NCI-H146 (cell line): ENCODE measurements around the gene FLYWCH2.
A peak's percentile ranks its signal among the peaks of the same experiment; 100 is the strongest.
"Not testable (repeated sequence)": the region's sequence is repeated elsewhere in the genome, so short reads cannot be mapped to it uniquely, and the experiment has no call there.

Source experiments
- DNase-seq: peaks from one replicate; lab custom pipeline; 2025; lab: John Stamatoyannopoulos, UW

Gene FLYWCH2

DNA sequence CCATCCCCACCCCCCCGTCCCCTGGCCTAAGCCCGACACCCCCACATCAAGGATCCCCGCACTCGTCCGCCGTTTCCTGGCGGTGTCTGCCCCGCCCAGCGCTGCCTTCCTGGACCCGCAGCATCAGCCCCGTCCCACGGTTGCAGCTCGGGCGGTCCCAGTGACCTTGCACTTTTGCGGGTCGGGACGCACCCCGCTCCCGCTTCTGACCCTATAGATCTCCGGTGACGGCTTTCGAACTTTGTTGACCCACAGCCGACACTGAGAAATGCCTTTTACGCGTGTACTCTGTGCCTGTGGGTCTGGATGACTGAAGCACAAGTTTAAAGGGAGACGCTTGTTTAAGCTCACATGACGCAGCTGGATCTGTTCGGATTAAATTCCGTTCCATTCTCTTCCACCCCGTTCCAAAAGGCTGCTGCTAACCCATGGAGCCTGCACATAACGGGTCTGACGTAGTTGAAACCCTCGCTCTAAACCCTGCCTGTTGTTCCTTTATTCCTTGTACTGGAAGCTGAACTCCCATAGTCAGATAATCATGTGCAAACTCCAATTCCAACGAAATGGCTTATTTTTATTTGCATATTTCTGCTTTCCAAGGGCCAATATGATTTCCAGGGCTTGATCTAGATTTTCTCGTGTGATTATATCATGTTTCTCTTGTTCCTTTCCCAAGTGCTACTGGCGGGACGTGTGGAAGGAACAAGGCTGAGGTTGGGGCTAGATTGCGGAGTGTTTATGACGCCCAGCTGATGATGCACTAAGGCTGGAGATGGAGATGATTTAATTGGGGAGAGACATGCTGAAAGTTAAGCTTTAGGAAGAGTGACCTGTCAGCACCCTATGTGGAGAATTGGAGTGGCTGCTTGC lies 29.6 kb downstream of the FLYWCH2 start:
- DNase-seq, result peak; percentile 45

DNA sequence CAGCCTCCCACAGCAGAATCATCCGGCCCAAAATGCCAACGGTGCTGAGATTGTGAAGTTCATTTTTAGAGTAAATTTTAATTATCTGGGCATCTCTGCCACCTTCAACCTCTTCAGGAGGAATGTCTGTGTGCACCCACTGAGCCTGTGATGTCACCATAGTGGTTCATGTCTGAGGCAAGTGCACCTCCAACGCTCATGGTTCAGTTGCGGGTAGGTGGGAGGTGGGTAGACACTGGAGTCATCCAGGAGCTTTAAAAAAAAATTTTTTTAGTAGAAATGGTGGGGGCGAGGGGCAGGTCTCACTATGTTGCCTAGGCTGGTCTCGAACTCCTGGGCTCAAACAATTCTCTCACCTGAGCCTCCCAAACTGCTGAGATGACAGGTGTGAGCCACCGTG lies 30.6 kb downstream of the FLYWCH2 start:
- DNase-seq, result no peak

DNA sequence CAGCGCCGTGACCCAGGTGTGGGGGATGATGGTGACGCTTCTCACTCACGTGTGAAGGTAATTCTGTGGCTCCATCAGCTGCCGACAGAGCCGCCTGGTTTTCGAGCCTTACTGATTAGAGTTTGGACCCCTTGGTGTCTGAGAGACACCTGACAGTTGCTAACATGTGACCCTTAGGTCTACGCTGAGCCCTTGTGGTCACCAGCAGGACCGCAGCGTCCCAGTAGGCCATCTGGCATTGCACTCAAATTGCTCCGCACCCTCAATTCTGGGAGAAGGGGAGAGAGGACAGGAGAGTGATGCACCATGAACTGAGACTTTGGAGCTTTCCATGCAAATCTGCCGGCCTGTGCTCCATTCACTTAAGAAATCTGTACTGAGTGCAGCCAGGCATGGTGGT lies 31.2 kb downstream of the FLYWCH2 start:
- DNase-seq, result no peak

- DNase-seq, result no peak
Measured at GRCh38 chr16:2915196-2915929, 32.3 kb downstream of the FLYWCH2 start.

DNA sequence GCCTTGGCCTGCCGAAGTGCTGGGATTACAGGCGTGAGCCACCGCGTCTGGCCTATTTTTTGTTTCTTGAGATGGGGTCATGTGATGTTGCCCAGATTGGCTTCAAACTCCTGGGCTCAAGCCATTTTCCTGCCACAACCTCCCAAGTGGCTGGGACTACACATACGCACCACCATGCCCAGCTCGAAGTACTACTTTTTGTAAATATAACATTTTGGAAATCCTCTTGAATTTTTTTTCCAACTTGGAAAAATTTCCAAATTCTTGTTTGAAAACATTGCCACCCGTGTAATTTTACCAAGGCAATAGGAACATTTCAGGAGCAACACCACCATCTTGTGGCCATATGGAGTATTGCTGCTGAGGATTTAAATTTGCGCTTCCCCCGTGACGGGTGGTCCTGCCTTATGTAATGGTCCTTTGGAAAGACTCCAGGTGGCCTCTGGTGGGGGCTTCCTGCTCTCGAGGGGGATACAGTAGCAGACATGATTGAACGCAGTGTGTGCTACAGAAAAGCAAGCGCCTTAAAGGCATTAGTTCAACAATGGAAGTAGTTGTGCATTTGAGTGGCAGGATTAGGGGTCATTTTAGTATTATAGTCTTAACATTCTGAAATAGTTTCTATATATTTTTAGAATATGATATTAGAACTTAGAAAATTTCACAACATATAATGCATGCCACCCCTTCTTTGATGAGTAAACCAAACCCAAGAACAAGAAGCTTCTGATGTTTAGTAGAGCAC lies 36.7 kb downstream of the FLYWCH2 start:
- peak; percentile 54 for DNase-seq

DNA sequence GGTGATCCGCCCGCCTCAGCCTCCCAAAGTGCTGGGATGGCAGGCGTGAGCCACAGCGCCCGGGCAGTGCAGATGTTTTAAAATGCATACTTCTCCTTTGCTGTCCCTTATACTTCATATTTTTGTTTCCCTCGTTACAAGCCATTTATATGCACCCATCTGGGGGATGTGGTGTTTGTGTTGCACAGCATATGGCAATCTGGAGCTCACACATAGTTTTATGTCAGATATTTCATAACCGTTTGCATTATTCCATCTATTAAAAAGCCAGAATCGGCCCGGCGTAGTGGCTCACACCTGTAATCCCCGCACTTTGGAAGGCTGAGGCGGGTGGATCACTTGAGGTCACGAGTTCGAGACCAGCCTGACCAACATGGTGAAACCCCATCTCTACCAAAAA lies 40.5 kb downstream of the FLYWCH2 start:
- no peak for DNase-seq

- no peak for DNase-seq
Measured at GRCh38 chr16:2924901-2925755, 42.1 kb downstream of the FLYWCH2 start.

- DNase-seq, result peak; percentile 76
Measured at GRCh38 chr16:2925951-2926649, 43.1 kb downstream of the FLYWCH2 start.

DNA sequence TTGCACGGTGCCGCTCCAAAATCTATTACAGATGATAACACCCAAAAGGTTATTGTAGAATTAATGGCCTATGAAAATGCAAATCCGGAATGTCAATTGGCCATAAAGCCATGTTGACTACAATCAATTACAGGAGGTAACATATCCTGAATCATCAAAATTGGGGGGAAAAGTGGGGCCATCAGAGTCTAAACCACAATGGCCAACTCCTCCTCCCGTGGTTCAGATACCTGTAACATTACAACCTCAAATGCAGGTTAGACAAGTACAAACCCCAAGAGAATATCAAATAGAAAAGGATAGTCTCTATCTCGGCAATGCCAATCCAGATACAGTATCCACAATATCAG lies 43.6 kb downstream of the FLYWCH2 start:
- no peak for DNase-seq

DNA sequence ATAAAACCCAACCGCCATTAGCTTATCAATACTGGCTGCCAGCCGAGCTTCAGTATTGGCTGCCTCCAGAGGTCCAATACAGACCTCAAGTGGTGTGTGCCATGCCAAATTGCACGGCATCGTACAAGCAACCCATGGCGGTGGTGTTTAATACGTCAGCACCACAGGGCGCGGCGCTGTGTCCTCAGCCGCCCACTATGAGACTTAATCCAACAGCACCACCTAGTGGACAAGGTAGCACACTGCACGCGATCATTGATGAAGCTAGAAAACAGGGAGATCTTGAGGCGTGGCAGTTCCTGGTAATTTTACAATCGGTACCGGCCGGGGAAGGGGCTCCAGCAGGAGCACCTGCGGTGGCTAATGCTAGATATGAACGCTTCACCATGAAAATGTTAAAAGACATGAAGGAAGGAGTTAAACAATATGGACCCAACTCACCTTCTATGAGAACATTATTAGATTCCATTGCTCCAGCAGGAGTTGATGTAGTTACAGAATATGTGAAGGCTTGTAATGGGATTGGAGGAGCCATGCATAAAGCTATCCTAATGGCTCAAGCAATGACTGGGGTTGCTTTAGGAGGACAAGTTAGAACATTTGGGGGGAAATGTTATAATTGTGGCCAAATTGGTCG lies 44.1 kb downstream of the FLYWCH2 start:
- DNase-seq, result peak; percentile 91

DNA sequence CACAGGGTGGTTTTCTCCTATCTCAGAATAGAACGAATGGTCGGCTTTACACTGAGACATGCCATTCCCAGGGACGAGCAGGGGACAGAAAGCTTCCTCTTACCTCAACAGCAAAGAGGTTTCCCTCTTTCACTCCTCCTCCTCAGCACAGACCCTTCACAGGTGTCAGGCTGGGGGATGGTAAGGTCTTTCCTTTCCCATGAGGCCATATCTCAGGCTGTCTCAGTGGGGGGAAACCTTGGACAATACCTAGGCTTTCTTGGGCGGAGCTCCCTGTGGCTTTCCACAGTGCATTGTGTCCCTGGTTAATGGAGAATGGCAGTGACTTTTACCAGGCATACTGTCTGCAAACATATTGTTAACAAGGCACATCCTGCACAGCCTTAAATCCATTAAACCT lies 45.1 kb downstream of the FLYWCH2 start:
- not testable (repeated sequence) for DNase-seq

DNA sequence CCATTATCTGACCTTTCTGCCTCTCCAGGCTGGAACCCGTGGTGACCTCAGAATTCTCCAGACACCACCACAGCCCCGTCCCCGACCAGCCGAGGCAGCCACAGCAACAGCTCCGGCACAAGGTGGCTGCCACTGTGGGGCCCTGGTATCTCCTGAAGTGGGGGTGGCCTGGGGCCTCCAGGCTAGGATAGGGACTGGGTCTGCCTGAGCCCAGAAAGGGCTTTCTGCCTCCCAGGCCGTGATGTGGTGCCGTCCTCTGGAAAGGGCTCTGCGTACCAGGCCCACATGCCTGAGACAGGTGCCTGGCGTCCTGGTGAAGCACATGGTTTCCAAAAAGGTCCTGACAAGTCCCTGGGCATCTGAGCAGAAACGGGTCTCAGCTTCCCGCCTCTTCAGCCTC lies 45.8 kb downstream of the FLYWCH2 start:
- no peak for DNase-seq

DNA sequence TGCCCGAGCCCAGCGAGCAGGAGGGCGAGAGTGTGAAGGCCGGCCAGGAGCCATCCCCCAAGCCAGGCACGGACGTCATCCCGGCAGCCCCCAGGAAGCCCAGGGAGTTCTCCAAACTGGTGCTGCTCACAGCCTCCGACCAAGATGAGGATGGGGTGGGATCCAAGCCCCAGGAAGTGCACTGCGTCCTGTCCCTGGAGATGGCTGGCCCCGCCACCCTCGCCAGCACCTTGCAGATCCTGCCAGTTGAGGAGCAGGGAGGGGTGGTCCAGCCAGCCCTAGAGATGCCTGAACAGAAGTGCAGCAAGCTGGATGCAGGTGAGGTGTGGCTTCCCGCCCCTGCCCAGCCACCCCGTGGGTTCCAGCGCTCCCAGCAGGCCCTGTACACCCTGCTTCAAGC lies 46.7 kb downstream of the FLYWCH2 start:
- DNase-seq, result no peak

DNA sequence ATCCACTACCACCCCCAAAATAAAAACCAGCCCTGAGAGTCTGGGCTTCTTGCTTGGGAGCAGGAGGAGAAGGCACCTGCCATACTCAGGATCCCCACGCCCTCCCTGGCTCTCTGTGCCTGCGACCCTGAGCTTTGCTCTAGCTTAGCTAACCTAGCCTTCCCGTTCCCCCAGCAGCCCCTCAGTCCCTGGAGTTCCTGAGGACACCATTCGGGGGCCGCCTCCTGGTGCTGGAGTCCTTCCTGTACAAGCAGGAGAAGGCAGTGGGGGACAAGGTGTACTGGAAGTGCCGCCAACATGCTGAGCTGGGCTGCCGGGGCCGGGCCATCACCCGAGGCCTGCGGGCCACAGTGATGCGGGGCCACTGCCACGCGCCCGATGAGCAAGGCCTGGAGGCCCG lies 47.2 kb downstream of the FLYWCH2 start:
- DNase-seq, result no peak

DNA sequence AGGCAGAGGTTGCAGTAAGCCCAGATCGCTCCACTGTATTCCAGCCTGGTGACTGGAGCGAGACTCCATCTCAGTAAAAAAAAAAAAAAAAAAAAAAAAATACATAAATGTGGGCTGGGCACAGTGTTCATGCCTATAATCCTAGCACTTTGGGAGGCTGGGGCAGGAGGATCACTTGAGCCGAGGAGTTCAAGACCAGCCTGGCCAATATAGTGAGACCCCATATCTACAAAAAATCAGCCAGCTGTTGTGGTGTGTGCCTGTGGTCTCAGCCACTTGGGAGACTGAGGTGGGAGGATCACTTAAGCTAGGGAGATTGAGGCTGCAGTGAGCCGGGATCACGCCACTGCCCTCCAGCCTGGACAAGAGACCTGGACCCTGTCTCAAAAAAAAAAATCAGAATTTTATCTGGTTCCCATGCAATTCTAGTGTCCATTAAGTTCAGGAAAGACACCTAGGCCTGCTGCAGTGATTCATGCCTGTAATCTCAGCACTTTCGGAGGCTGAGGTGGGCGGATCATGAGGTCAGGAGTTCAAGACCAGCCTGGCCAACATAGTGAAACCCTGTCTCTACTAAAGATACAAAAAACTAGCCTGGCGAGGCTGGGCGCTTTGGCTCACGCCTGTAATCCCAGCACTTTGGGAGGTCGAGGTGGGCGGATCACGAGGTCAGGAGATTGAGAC lies 48.4 kb downstream of the FLYWCH2 start:
- DNase-seq, result not testable (repeated sequence)

DNA sequence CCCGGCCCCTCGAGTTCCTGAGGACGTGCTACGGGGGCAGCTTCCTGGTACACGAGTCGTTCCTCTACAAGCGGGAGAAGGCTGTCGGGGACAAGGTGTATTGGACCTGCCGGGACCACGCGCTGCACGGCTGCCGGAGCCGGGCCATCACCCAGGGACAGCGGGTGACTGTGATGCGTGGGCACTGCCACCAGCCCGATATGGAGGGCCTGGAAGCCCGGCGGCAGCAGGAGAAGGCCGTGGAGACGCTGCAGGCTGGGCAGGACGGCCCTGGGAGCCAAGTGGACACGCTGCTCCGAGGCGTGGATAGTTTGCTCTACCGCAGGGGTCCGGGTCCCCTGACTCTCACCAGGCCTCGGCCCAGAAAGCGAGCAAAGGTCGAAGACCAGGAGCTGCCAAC lies 50.1 kb downstream of the FLYWCH2 start:
- no peak for DNase-seq

DNA sequence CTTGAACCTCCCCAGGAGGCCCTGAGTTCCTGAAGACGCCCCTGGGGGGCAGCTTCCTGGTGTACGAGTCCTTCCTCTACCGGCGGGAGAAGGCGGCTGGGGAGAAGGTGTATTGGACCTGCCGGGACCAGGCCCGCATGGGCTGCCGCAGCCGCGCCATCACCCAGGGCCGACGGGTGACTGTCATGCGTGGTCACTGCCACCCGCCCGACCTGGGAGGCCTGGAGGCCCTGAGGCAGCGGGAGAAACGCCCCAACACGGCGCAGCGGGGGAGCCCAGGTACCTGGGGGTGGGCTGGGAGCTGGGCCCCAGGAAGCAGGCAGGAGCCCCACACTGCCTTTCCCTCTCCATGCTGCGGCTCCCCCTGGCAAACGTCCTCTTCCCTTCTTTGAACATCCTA lies 50.7 kb downstream of the FLYWCH2 start:
- no peak for DNase-seq

DNA sequence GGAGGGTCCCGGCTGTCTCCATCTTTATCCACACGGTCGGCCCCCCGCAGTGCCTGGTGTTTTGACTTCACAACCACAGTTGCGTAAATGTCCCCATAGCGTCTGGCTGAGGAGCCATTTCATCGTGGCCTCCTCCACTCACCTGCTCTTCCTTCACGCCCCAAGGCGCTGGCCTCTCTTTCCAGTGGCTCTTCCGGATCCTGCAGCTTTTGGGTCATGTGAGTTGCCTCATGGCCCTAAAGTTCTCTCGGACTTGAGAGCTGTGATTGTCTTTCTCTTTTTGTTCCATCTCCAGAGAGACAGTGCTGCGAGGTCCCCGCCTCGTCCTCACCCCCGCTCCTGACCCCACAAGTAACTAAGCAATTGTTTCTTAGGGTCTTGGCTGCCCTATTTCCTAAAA lies 51.4 kb downstream of the FLYWCH2 start:
- no peak for DNase-seq

GRCh38 chr16:2936436-2937011 lies 53.5 kb downstream of the FLYWCH2 start:
- DNase-seq, result no peak

DNA sequence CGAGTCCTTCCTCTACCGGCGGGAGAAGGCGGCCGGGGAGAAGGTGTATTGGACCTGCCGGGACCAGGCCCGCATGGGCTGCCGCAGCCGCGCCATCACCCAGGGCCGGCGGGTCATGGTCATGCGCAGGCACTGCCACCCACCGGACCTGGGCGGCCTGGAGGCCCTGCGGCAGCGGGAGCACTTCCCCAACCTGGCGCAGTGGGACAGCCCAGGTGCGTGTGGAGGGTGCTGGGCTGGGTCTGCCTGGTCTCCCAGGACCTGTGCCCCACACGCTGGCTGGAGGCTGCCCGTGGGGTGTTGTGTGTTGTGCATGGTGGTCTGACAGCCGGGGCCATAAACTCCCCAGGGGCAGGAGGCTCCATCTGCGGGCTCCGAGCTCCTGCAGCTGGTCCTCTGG lies 54.2 kb downstream of the FLYWCH2 start:
- DNase-seq, result no peak
